HUDEP-2 (cell line): ENCODE results near the gene ABCB6.

ENCODE experiments used
- DNase-seq, 76 experiments: peaks; one replicate each; lab custom pipeline; 2025; ENCODE audit not compliant: unreplicated experiment in 76 of 76; lab: John Stamatoyannopoulos, UW

Gene ABCB6

DNA sequence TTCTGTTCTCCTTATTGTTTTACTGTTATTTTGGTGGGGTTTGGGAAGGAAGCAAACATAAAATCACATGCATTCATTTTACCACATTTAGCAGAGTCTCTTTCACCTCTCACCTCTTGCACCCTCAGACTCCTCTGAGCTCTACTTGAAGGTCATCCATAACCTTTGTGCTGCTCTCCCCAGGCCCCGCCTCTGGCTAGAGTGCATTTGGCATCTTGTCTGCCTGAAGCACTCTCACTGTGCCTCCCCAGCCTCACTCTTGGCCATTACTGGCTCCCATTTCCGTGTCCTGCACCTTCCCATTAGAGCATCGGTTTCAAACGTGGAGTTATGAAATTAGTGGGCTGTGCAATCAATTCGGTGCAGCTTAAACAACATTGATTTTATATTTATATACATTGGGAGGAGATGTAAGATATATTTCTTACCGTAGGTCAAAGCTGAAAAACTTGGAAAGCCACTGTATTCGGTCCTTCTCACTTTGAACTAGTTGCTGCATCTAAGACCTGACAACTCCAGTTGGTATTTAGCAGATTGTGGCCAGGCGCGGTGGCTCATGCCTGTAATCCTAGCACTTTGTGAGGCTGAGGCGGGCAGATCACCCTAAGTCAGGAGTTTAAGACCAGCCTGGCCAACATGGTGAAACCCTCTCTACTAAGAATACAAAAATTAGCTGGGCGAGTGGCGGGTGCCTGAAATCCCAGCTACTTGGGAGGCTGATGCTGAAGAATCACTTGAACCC lies 19.1 kb downstream of the ABCB6 start:
- no peak for DNase-seq

DNA sequence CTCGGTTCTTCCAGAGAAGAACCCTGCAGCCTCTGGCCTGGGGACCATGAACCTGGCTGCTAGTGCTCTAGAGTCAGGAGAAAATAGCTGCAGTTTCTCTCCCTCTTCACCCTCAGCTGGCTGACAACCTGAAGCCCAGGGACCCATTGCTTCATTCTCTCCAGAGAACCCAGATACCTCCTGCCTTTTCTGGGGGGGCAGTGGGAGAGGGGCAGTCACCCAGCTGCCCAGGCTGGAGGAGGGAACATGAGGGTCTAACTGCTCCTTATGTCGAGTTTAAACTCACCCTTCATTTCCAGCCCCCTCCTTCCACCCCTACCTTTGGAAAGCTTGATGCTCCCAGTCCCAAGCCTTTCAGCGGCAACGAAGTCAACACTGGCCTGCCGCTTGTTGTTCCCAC lies 19.8 kb downstream of the ABCB6 start:
- DNase-seq, result no peak

DNA sequence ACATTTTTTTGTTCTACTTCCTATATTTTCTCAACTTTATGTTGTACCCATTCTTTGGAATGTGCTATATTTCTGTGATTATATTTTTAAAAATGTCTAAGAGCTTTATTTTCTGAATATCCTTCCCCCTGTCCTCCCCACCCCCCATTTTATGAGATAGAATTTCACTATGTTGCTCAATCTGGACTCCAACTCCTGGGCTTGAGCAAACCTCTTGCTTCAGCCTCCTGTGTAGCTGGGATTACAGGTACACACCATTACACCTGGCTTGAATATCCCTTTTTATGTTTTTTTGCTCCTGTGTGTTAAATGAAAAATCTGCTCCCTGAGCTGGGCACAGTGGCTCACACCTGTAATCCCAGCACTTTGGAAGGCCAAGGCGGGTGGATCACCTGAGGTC lies 21.4 kb downstream of the ABCB6 start:
- no peak for DNase-seq

DNA sequence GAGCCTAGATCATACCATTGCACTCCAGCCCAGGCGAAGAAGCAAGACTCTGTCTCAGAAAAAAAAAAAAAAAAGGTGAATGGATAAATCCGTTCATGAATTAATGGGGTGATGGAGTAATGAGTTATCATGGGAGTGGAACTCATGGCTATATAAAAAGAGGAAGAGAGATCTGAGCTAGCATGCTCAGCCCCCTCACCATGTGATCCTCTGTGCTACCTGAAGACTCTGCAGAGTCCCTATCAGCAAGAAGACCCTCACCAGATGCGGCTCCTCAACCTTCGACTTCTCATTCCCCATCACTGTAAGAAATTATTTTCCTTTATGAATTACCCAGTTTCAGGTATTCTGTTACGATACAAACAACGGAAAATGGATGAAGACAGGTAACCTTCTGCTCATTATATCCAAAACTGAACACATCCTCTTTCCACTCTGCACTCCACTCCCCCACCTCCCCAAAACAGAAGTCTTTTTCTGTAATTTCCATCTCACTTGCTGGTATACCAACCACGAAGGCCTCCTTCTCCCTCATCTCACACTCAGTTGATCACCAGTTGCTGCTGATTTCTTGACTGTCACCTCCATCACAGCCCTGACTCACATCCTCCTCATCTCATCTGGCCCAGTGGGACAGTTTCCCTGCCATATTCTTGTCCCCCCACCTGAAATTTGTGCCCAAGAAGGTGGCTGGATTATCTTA lies 31.9 kb downstream of the ABCB6 start:
- no peak for DNase-seq

DNA sequence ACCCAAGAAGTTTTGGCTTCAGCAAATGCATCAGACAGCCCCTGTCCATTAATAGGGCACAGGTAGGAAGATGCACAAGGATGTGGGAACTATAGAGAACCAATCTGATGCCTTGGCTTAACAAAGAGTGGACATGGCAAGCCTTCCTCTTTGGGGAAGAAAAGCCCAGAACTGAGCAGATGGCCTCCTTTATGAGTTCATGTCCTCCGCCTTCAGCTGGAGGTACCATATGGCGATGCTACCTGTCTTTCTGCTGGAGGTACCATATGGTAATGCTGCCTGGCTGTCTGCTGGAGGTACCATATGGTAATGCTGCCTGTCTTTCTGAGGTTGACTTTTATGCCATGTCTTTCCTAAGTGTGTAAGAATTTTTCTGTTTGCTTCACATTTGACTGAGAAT lies 34.6 kb downstream of the ABCB6 start:
- no peak for DNase-seq

DNA sequence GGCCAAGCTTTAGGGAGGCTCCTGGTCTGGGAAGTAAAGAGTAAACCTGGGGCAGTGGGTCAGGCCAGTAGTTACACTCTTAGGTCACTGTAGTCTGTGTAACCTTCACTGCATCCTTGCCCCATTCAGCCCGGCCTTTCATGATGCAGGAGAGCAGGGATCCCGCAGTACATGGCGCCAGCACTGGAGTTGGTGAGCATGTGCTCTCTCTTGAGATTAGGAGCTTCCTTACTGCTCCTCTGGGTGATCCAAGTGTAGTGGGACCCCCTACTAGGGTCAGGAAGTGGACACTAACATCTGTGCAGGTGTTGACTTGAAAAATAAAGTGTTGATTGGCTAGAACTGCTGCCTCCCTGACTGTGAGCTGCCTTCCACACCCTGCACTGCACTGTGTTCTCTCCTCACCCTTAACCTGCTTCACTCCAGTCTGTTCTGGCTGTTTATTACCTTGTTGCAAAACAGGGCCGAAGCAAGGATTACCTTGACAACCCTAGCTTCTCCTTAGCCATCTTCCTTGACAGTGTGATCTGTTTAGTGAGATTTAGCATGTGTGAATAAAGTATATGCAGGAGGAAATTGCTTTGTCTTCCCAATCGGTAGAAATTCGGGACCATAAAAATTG lies 35.5 kb downstream of the ABCB6 start:
- no peak for DNase-seq

DNA sequence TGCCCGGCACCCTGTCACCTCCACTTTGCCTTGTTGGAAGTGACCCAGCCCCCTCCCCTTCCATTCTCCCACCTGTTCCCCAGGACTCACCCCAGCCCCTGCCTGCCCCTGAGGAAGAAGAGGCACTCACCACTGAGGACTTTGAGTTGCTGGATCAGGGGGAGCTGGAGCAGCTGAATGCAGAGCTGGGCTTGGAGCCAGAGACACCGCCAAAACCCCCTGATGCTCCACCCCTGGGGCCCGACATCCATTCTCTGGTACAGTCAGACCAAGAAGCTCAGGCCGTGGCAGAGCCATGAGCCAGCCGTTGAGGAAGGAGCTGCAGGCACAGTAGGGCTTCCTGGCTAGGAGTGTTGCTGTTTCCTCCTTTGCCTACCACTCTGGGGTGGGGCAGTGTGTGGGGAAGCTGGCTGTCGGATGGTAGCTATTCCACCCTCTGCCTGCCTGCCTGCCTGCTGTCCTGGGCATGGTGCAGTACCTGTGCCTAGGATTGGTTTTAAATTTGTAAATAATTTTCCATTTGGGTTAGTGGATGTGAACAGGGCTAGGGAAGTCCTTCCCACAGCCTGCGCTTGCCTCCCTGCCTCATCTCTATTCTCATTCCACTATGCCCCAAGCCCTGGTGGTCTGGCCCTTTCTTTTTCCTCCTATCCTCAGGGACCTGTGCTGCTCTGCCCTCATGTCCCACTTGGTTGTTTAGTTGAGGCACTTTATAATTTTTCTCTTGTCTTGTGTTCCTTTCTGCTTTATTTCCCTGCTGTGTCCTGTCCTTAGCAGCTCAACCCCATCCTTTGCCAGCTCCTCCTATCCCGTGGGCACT lies 36.2 kb downstream of the ABCB6 start:
- DNase-seq, result no peak

DNA sequence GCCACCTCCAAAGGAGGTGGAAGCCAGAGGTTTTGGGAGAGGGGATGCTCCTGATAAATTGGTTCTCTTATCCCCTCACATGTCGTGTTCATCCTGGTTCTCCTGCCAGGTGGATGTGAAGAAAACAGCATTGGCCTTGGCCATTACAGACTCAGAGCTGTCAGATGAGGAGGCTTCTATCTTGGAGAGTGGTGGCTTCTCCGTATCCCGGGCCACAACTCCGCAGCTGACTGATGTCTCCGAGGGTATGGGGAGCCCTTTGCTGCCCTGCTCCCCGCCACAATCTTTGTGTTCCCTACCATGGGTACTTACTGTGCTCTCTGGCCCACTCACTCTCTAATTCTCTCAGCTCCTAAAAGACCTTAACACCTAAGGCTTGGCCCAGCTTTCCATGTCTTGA lies 37.2 kb downstream of the ABCB6 start:
- no peak for DNase-seq

DNA sequence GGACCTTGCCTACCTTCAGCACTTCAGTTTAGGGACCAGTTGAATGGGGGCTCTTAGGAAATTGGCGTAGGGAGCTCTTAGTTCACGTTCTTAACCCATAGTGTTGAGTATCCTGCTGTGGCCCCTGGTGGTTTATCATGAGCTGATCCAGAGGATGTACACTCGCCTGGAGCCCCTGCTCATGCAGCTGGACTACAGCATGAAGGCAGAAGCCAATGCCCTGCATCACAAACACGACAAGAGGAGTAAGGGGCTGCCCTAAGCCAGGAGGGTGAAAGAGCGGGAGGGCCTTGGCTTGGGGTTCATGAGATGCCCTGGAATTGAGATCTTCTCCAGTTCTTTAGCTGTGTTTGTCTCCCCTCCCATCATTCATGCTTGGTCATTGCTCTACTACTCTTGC lies 37.8 kb downstream of the ABCB6 start:
- DNase-seq, result no peak

DNA sequence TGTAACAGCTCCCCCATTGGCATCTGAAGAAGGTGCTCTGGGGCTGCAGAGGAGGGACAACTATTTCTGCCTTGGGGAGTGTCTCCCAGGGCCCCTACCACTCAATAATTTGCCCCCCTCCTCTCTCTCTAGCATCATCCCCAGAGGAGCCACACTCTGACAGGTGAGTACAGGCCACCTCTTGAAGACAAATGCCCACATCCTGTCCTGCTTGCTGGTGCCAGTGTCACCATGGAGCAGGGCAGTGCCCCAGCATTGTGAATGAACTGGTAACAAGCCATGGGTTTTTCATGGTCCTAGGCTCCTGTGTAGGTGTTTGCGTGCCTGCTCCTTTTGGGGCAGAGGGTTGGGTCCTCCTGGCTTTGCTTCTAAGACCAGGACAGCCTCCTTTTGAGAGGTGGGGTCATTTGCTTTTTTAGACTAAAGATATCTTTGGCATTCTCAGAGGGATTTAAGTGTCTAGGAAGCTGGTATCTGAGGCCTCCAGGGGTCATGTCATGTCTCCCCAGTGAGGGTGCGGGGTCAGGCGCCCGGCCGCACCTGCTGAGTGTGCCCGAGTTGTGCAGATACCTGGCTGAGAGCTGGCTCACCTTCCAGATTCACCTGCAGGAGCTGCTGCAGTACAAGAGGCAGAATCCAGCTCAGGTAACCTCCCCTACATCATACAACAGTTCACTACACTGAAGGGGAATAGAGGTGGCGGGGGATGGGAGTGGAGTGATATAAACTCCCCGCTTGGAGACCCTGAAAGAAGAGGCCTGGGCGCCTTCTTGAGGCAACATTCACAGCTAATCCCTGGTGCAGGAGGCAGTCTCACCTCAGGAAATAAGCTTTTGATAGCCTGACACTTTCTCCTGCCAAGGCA lies 38.9 kb downstream of the ABCB6 start:
- no peak for DNase-seq

DNA sequence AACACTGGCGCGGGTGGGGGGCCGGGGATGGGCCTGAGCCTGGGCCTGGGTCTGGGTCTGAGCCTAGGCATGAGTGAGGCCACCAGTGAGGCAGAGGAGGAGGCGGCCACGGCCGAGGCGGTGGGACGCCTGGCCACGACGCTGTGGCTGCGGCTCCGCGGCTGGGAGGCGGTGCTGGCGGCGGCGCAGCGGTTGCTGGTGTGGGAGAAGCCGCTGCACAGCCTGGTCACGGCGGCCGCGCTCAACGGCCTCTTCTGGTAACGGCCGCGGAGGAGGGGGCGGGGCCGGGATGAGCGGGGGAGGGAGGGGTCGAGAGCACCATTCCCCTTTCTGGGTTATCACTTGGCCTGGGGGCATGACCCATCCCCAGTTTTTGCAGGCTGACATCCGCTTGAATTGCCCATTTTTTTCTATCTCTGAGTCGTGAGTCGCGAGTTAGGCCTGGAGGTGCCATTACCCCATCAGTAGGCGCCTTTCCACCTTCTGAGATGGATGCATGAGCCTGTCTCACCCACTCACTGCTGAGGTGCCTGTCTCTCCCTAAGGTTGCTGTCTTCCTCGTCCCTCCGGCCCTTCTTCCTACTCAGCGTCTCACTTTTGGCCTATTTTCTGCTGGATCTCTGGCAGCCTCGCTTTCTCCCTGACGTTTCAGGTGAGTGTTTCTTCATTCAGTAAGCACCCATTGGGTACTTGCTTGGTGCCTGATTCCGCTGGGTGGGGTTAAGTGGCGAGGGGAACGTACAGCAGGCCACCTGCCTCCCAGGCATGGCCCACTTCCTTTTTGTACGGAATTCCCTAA lies 40.2 kb downstream of the ABCB6 start:
- DNase-seq, result peak in 37 of 76 experiments; percentile 4 to 66 (median 36)

DNA sequence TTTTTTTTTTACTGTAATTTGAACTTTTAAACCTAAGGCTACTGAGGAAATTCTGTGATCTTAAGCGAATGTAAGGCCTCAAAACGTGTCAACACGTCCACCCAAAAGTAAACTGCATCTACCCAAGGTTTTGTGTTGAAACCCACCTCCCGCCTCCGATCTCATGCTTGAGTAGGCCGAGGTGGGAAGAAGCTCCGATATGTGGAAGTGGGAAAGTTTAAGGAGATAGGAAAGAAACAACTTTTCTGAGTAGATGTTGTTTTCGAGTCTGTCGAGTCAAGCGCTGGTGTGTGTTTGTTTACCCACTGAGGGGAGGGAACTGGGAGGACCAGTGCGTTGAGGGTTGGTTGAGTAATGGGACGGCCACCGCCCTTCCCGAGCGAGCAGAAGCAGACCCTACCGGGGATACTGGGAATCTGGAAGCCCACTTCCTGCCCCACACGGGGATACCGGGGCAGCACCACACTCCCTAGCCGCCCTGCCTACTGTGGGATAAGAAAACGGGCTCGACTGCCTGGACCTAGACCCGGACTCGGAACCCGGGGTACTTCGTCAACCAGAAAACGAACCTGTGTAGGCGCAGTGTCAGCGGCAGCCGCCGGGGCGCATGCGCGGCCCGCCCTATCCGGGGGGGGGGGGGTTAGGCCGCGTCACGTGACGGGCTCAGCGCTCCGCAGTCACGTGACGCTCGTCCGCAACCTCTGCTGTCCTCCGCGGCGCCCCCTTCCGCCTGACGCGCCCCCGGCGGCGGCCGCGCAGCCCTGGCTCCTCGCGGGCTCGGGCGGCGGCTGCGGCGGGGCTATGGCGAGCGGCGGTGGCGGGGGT lies 41.0 kb downstream of the ABCB6 start, which contains the start of gene RETREG2:
Gene RETREG2, plus strand, starts transcription at position 724 of the 825 bp plus-strand sequence. Its CDS starts 78 bp downstream, at position 802.
- DNase-seq, result peak in 74 of 76 experiments; percentile 10 to 96 (median 76)

DNA sequence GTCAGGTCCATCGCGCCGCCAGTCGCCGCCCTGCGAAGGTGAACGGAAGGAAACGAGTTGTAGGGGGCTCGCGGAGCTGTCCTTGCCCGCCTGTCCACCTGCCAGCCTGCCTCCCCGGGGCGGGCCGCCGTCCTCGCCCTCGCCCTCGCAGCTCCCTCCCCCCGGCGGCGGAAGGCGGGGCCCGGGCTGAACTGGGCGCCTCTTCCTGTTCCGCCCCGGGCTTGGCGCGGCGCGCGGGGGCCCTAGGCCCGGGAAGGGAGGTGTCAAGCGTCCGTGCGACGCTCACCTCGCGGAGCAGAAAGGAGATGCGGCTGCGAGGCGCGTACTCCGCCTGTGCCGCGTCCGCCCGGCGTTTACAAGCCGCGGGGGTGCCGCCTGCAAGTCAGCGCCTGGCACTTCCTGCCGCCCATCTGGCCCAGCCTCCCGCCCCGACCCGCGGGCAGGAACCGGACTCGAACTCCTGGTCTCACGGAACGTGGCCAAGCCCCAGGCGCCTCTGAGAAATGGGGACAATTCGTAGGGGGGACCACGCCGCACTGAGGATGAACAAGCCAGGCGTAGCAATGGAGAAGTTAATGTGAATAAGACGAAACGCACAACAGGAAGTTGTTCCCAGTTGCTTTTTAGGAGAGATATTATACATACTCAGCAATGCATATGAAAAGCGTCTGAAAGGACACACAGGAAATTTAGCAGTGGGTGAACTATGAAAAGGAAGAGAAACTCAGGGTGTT lies 41.8 kb downstream of the ABCB6 start, which contains the start of gene CNPPD1:
Gene CNPPD1, minus strand, starts transcription at position 108 of the 734 bp plus-strand sequence. Its CDS starts 97 bp downstream, at position 11.
- peak in 73 of 76 experiments; percentile 6 to 86 (median 76) for DNase-seq

DNA sequence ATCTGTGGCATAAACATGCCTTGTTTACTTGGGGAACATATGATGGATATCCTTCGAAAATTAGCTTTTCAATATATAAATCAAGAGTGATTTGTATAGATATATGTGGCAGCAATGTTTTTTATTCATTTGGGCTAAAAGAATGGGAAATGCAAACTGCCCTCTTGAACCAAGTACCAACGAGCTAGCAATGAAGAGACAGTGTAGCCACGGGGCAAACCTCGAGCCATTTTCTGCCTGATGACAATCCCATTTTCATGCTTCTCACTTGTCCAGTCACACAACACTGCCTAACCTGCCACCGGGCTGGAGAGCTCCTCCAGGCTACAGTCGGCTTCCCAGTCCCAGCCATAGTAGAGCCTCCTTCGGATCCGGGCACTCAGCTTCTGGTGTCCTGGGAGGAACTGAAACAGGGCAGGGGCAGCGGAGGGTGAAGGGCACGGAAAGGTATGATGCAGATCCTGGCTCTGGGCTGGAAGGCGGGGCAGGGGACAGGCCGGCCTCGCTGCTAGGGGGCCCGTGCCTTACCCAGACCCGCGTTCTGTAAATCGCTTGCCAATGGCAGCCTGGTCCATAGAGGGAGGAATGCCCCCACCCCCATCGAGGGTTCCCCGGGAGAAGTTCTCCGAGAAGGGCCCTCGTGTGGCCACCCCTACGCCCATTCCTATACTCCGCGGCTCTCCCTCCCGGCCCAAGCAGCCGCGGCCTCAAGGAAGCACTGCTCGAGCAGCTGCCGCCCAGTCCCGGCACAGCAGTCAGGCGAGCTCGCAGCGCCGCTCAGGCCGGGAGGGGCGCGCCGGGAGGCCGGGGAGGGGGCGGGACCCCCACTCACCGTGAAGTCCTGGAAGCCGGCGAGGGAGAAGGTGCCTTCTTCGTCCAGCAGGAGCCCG lies 42.6 kb downstream of the ABCB6 start:
- DNase-seq, result peak in 19 of 76 experiments; percentile 8 to 51 (median 32)

DNA sequence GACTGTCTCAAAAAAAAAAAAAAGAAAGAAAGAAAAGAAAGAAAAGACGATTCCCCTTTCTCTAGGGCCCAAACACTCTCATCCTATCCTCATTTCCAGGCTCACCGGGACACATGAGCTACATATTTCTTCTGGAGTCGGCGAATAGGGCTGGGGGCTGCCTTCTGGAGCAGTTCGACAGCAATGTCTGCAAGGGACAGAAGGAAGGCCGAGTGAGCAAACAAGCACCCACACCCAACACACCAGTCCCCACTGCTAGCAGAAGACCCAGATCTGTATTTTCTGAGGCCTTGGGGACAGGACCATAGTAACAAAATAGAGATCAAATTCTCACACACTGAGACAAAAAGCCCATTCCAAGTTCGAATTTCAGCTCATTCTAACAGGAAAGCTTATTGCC lies 43.3 kb downstream of the ABCB6 start:
- no peak for DNase-seq

DNA sequence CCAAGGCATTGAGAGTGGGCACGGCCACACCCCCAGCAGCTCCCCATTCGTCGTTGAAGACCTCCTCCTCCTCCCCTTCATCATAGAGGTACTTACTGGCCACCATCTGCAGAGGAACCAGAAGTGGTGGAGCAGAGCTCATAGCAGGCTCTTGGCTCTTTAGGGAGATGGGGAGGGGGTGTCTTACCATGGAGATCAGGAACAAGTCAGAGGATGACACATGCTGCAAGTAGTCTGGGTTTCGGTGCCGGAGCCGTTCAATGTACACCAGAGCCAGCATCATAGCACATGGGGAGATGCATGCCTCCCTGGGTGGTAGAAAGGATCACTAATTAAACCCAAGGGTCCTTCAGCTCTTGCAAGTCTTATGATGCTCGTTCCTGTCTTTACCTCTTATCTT lies 44.0 kb downstream of the ABCB6 start:
- DNase-seq, result no peak
